Measurements from ENCODE around the gene SMIM38. TPM values are rescaled to one million over a fixed set of nuclear protein-coding genes. Genes with fewer than 3 reads are reported as not detected.

Gene SMIM38
- total RNA-seq, 6 experiments from 2014 or later: not detected

- no peak for DNase-seq
- peaks cover 14% of the 10 kb centered on the region for H3K9me3 Mint-ChIP-seq
- H3K4me1 Mint-ChIP-seq (ENCODE audit: low read depth): no peaks in the 10 kb centered on the region
- no peak overlapping the region for H3K27ac Mint-ChIP-seq
- H3K36me3 Mint-ChIP-seq (ENCODE audit: low read depth): peaks cover 14% of the 10 kb centered on the region; the same call in 1 of the 2 replicates
- H3K4me3 Mint-ChIP-seq: no peak overlapping the region
- TF ChIP-seq, protein P1, sequence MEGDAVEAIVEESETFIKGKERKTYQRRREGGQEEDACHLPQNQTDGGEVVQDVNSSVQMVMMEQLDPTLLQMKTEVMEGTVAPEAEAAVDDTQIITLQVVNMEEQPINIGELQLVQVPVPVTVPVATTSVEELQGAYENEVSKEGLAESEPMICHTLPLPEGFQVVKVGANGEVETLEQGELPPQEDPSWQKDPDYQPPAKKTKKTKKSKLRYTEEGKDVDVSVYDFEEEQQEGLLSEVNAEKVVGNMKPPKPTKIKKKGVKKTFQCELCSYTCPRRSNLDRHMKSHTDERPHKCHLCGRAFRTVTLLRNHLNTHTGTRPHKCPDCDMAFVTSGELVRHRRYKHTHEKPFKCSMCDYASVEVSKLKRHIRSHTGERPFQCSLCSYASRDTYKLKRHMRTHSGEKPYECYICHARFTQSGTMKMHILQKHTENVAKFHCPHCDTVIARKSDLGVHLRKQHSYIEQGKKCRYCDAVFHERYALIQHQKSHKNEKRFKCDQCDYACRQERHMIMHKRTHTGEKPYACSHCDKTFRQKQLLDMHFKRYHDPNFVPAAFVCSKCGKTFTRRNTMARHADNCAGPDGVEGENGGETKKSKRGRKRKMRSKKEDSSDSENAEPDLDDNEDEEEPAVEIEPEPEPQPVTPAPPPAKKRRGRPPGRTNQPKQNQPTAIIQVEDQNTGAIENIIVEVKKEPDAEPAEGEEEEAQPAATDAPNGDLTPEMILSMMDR (IDR thresholded peaks at IDR 0.05): no peak
- peaks cover 19% of the 10 kb centered on the region for H3K27me3 Mint-ChIP-seq (ENCODE audit: insufficient read depth)
Observed at GRCh38 chr11:69109101-69109500, 46.6 kb upstream of the SMIM38 start.

GRCh38 chr11:69110451-69110850, 45.3 kb upstream of the SMIM38 start:
- Mint-ChIP-seq H3K36me3 (ENCODE audit: low read depth) (peaks cover 14% of the 10 kb centered on the region; the same call in 1 of the 2 replicates), H3K9me3 (peaks cover 14% of the 10 kb centered on the region), H3K27me3 (ENCODE audit: insufficient read depth) (peaks cover 24% of the 10 kb centered on the region), H3K4me3 (no peak overlapping the region), H3K27ac (no peak overlapping the region), H3K4me1 (ENCODE audit: low read depth) (no peaks in the 10 kb centered on the region)
- DNase-seq: no peak
- TF ChIP-seq, protein P1 (IDR thresholded peaks at IDR 0.05): no peak

GRCh38 chr11:69111624-69112542, 43.9 kb upstream of the SMIM38 start:
- Mint-ChIP-seq H3K9me3 (peaks cover 14% of the 10 kb centered on the region), H3K36me3 (ENCODE audit: low read depth) (peaks cover 14% of the 10 kb centered on the region; the same call in 1 of the 2 replicates), H3K4me1 (ENCODE audit: low read depth) (no peaks in the 10 kb centered on the region), H3K4me3 (no peak overlapping the region), H3K27me3 (ENCODE audit: insufficient read depth) (peaks cover 24% of the 10 kb centered on the region), H3K27ac (no peak overlapping the region)
- no peak for DNase-seq
- TF ChIP-seq, protein P1 (IDR thresholded peaks at IDR 0.05): no peak

GRCh38 chr11:69113226-69113625, 42.5 kb upstream of the SMIM38 start:
- no peak overlapping the region for H3K4me3 Mint-ChIP-seq
- H3K27me3 Mint-ChIP-seq (ENCODE audit: insufficient read depth): peaks cover 26% of the 10 kb centered on the region
- H3K36me3 Mint-ChIP-seq (ENCODE audit: low read depth): peaks cover 14% of the 10 kb centered on the region; the same call in 1 of the 2 replicates
- TF ChIP-seq, protein P1 (IDR thresholded peaks at IDR 0.05): no peak
- peaks cover 14% of the 10 kb centered on the region for H3K9me3 Mint-ChIP-seq
- H3K27ac Mint-ChIP-seq: no peak overlapping the region
- no peaks in the 10 kb centered on the region for H3K4me1 Mint-ChIP-seq (ENCODE audit: low read depth)
- DNase-seq: no peak

GRCh38 chr11:69113646-69114340, 41.9 kb upstream of the SMIM38 start:
- peaks cover 14% of the 10 kb centered on the region for H3K9me3 Mint-ChIP-seq
- H3K27me3 Mint-ChIP-seq (ENCODE audit: insufficient read depth): peaks cover 26% of the 10 kb centered on the region
- H3K36me3 Mint-ChIP-seq (ENCODE audit: low read depth): peaks cover 14% of the 10 kb centered on the region; the same call in 1 of the 2 replicates
- TF ChIP-seq, protein P1 (IDR thresholded peaks at IDR 0.05): no peak
- no peak for DNase-seq
- H3K4me1 Mint-ChIP-seq (ENCODE audit: low read depth): no peaks in the 10 kb centered on the region
- H3K4me3 Mint-ChIP-seq: no peak overlapping the region
- H3K27ac Mint-ChIP-seq: no peak overlapping the region

All from HFFc6 (cell line).